K562 (cell line): Measurements from ENCODE around the gene WDR13. TPM values are rescaled to one million over a fixed set of nuclear protein-coding genes. Genes with fewer than 3 reads are reported as not detected.

Source experiments
- ATF1 ChIP-seq, 2 experiments: fragments of 450-650 bp in 1 of 2; IDR thresholded peaks; 2 replicates each; pipeline ENCODE4 v1.6.1; 2016; ENCODE audit warnings: missing compliant biosample characterization in 1 of 2, missing genetic modification characterization in 1 of 2
- BCL6 ChIP-seq: fragments of 250-450 bp; sonication (Bioruptor Pico); IDR thresholded peaks from 2 replicates; pipeline ENCODE4 v1.4.0; 2020
- COPS2 ChIP-seq: fragments of 450-650 bp; conservative IDR thresholded peaks from 2 replicates; pipeline ENCODE4 v1.6.1; 2016; ENCODE audit warnings: mild to moderate bottlenecking, moderate library complexity
- GATAD2B ChIP-seq: fragments of 450-650 bp; IDR thresholded peaks from 2 replicates; pipeline ENCODE4 v1.6.1; 2017; ENCODE audit warnings: mild to moderate bottlenecking, borderline replicate concordance
- IFI16 ChIP-seq: fragments of 250-450 bp; sonication (Bioruptor Pico); IDR thresholded peaks from 2 replicates; pipeline ENCODE4 v2.1.2; 2022; ENCODE audit warnings: mild to moderate bottlenecking, inconsistent platforms
- ILF3 ChIP-seq: fragments of 450-650 bp; IDR thresholded peaks from 2 replicates; pipeline ENCODE4 v1.6.1; 2018; ENCODE audit warnings: antibody characterized with exemption, mild to moderate bottlenecking, moderate library complexity, borderline replicate concordance
- KLF6 ChIP-seq: fragments of 250-450 bp; sonication (Bioruptor Pico); IDR thresholded peaks from 2 replicates; pipeline ENCODE4 v1.4.0; 2020; ENCODE audit warnings: mild to moderate bottlenecking, moderate library complexity, borderline replicate concordance
- MAFG ChIP-seq: fragments of 450-650 bp; conservative IDR thresholded peaks from 2 replicates; pipeline ENCODE4 v1.6.1; 2016; ENCODE audit warnings: missing genetic modification characterization, missing compliant biosample characterization
- MEF2A ChIP-seq: IDR thresholded peaks from 2 replicates; pipeline ENCODE4 v1.6.1; 2011; ENCODE audit warnings: low read depth, mild to moderate bottlenecking, low read length, moderate library complexity; ENCODE audit not compliant: control insufficient read depth
- NCOR1 ChIP-seq: fragments of 450-650 bp; IDR thresholded peaks from 2 replicates; pipeline ENCODE4 v1.6.1; 2016; ENCODE audit warnings: mild to moderate bottlenecking, moderate library complexity
- NR2F6 ChIP-seq: fragments of 450-650 bp; formaldehyde crosslinking; IDR thresholded peaks from 2 replicates; pipeline ENCODE4 v1.4.0; 2020; ENCODE audit warnings: mild to moderate bottlenecking
- PHB ChIP-seq: fragments of 250-450 bp; sonication (Bioruptor Pico); IDR thresholded peaks from 2 replicates; pipeline ENCODE4 v1.5.0; 2021
- POLR2A ChIP-seq: fragments of 450-650 bp; conservative IDR thresholded peaks from 2 replicates; pipeline ENCODE4 v1.6.1; 2016
- POLR2AphosphoS5 ChIP-seq: IDR thresholded peaks from 2 replicates; pipeline ENCODE4 v1.6.1; 2011; ENCODE audit warnings: mild to moderate bottlenecking, low read depth, low read length, moderate library complexity; ENCODE audit not compliant: control insufficient read depth, insufficient read depth
- POLR2G ChIP-seq: fragments of 200-400 bp; formaldehyde crosslinking; IDR thresholded peaks from 2 replicates; pipeline ENCODE4 v1.6.1; 2017; ENCODE audit warnings: low read depth, mild to moderate bottlenecking, antibody characterized with exemption, low read length, moderate library complexity
- POLR3G ChIP-seq: IDR thresholded peaks from 2 replicates; pipeline ENCODE4 v1.6.1; 2011; ENCODE audit not compliant: insufficient read length, insufficient replicate concordance; ENCODE audit errors: extremely low read depth
- RBM14 ChIP-seq: fragments of 200-400 bp; formaldehyde crosslinking; IDR thresholded peaks from 2 replicates; pipeline ENCODE4 v1.6.1; 2018; ENCODE audit warnings: low read depth, mild to moderate bottlenecking, low read length, moderate library complexity, borderline replicate concordance; ENCODE audit not compliant: insufficient read depth
- SUPT5H ChIP-seq: fragments of 450-650 bp; IDR thresholded peaks from 2 replicates; pipeline ENCODE4 v1.6.1; 2016
- ZC3H8 ChIP-seq: fragments of 450-650 bp; IDR thresholded peaks from 2 replicates; pipeline ENCODE4 v1.6.1; 2017
- ZNF134 ChIP-seq: fragments of 250-450 bp; sonication (Bioruptor Pico); conservative IDR thresholded peaks from 2 replicates; pipeline ENCODE4 v1.4.0; 2020
- ZNF431 ChIP-seq: sonication (generic); formaldehyde crosslinking; IDR thresholded peaks from 2 replicates; pipeline ENCODE4 v1.8.0; 2022; ENCODE audit warnings: mild to moderate bottlenecking, missing genetic modification reagents
- ZNF444 ChIP-seq: fragments of 250-450 bp; sonication (Bioruptor Pico); IDR thresholded peaks from 2 replicates; pipeline ENCODE4 v1.4.0; 2020; ENCODE audit warnings: mild to moderate bottlenecking, moderate library complexity
- polyA plus RNA-seq, 8 experiments: library from polyadenylated mRNA; depleted of rRNA in 4 of 8; stranded (reverse) in 5 of 8; unstranded in 3 of 8; fragments of >200 nt; fragmentation: Nextera tagmentation in 2 of 8; fragmentation: Illumina TruSeq in 1 of 8; extraction: Ambion mirVana in 2 of 8; extraction: Trizol in 1 of 8; gene quantifications; 2 replicates each; pipeline versions ENCODE4 v1.2.1 to v1.2.3, GENCODE V29; 2011 to 2014; ENCODE audit warnings: inconsistent platforms in 1 of 8, missing spikeins in 1 of 8
- total RNA-seq, 7 experiments: library from RNA; depleted of rRNA in 6 of 7; stranded (reverse); fragments of >200 nt in 6 of 7; fragmentation: Illumina TruSeq in 2 of 7; extraction: Trizol in 2 of 7; gene quantifications; 2 replicates each; pipeline versions ENCODE4 v1.2.1 to v1.2.3, GENCODE V29; 2011 to 2021; ENCODE audit warnings: low replicate concordance in 1 of 7
- TF ChIP-seq, protein P1 (sequence below): fragments of 250-450 bp; sonication (Bioruptor Pico); IDR thresholded peaks from 2 replicates; pipeline ENCODE4 v1.8.0; 2021; ENCODE audit warnings: borderline replicate concordance, mild to moderate bottlenecking, moderate library complexity; ENCODE audit not compliant: poor library complexity, severe bottlenecking
- TF ChIP-seq, protein P2 (sequence below): sonication (generic); IDR thresholded peaks from 2 replicates; pipeline ENCODE4 v1.6.1; 2016
- TF ChIP-seq, protein P3 (sequence below): fragments of 250-450 bp; sonication (Bioruptor Pico); IDR thresholded peaks from 2 replicates; pipeline ENCODE4 v1.6.1; 2021; ENCODE audit warnings: mild to moderate bottlenecking
- TF ChIP-seq, protein P4 (sequence below): fragments of 450-650 bp; IDR thresholded peaks from 2 replicates; pipeline ENCODE4 v1.6.1; 2014; ENCODE audit warnings: low read depth, mild to moderate bottlenecking, moderate library complexity, borderline replicate concordance
- TF ChIP-seq, protein P5 (sequence below): fragments of 450-650 bp; formaldehyde crosslinking; IDR thresholded peaks from 2 replicates; pipeline ENCODE4 v1.4.0; 2022; ENCODE audit warnings: missing genetic modification characterization

Gene WDR13
- total and polyA plus RNA-seq, 9 of the 15 experiments (the other 6 are each of a cell fraction or from before 2014, with no cell fraction given): 7.4 to 70.5 (median 31.4) TPM

DNA sequence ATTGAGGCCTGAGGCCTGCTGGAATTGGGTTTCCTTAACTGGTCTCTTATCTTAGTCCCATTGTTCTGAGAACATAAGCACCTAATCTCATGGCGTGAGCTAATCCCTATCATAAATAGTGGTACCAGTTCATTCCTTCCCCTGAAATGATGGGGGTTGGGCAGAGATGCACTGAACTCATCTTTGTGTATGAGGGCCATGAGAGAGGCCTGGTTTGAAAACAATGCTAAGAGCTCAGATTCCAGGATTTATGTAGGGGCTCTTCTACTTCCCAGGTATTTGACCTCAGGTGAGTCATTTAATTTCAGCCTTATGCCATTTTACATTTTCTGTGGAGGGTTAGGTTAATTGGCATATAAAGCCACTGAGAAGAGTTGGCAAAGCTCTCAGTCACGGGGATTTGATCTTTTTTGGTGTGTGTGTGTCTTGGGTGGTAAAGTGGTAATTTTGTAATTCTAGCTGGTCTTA, 18.6 kb upstream of the WDR13 start (continued):
- no peak for TF ChIP-seq KLF6 (CRISPR knock-in tag)
- no peak for TF ChIP-seq ATF1 (CRISPR knock-in tag; IDR thresholded peaks at IDR 0.05)
- no peak for TF ChIP-seq ATF1 (tag; IDR thresholded peaks at IDR 0.05)
- no peak for TF ChIP-seq GATAD2B
- no peak for TF ChIP-seq RBM14
- no peak for TF ChIP-seq ZNF444
- TF ChIP-seq SUPT5H: peak; percentile 61; the same call in 1 of the 2 replicates
- TF ChIP-seq POLR2G: peak; percentile 28; the same call in 1 of the 2 replicates
- TF ChIP-seq ZNF431: no peak
- TF ChIP-seq, protein P1, sequence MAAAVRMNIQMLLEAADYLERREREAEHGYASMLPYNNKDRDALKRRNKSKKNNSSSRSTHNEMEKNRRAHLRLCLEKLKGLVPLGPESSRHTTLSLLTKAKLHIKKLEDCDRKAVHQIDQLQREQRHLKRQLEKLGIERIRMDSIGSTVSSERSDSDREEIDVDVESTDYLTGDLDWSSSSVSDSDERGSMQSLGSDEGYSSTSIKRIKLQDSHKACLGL (CRISPR knock-in tag): no peak
- 0 out of 2 replicates have a peak, but pooled peaks have one; percentile 15 for TF ChIP-seq ILF3
- TF ChIP-seq, protein P2, sequence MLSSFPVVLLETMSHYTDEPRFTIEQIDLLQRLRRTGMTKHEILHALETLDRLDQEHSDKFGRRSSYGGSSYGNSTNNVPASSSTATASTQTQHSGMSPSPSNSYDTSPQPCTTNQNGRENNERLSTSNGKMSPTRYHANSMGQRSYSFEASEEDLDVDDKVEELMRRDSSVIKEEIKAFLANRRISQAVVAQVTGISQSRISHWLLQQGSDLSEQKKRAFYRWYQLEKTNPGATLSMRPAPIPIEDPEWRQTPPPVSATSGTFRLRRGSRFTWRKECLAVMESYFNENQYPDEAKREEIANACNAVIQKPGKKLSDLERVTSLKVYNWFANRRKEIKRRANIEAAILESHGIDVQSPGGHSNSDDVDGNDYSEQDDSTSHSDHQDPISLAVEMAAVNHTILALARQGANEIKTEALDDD: no peak
- TF ChIP-seq POLR2AphosphoS5: peak; percentile 64; the same call in 1 of the 2 replicates
- TF ChIP-seq, protein P3, sequence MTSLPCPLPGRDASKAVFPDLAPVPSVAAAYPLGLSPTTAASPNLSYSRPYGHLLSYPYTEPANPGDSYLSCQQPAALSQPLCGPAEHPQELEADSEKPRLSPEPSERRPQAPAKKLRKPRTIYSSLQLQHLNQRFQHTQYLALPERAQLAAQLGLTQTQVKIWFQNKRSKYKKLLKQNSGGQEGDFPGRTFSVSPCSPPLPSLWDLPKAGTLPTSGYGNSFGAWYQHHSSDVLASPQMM: no peak
- peak; percentile 74 for TF ChIP-seq POLR2A
- TF ChIP-seq BCL6 (CRISPR knock-in tag): no peak
- no peak for TF ChIP-seq NR2F6 (CRISPR knock-in tag)
- TF ChIP-seq ZNF134 (CRISPR knock-in tag): no peak
- no peak for TF ChIP-seq ZC3H8
- TF ChIP-seq POLR3G: no peak
- TF ChIP-seq PHB (CRISPR knock-in tag): no peak
- TF ChIP-seq MEF2A: no peak
- TF ChIP-seq, protein P4, sequence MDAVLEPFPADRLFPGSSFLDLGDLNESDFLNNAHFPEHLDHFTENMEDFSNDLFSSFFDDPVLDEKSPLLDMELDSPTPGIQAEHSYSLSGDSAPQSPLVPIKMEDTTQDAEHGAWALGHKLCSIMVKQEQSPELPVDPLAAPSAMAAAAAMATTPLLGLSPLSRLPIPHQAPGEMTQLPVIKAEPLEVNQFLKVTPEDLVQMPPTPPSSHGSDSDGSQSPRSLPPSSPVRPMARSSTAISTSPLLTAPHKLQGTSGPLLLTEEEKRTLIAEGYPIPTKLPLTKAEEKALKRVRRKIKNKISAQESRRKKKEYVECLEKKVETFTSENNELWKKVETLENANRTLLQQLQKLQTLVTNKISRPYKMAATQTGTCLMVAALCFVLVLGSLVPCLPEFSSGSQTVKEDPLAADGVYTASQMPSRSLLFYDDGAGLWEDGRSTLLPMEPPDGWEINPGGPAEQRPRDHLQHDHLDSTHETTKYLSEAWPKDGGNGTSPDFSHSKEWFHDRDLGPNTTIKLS: no peak
- TF ChIP-seq COPS2: no peak
- no peak for TF ChIP-seq MAFG
- no peak for TF ChIP-seq IFI16 (CRISPR knock-in tag)
- no peak for TF ChIP-seq NCOR1
- TF ChIP-seq, protein P5, sequence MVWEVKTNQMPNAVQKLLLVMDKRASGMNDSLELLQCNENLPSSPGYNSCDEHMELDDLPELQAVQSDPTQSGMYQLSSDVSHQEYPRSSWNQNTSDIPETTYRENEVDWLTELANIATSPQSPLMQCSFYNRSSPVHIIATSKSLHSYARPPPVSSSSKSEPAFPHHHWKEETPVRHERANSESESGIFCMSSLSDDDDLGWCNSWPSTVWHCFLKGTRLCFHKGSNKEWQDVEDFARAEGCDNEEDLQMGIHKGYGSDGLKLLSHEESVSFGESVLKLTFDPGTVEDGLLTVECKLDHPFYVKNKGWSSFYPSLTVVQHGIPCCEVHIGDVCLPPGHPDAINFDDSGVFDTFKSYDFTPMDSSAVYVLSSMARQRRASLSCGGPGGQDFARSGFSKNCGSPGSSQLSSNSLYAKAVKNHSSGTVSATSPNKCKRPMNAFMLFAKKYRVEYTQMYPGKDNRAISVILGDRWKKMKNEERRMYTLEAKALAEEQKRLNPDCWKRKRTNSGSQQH (CRISPR knock-in tag): peak; percentile 53; the same call in 1 of the 2 replicates
